Testis (tissue), 2 donors: Measurements from ENCODE around the gene CDK13.

ENCODE experiments used
- POLR2A ChIP-seq: fragments of 450-650 bp; IDR thresholded peaks from one replicate; pipeline ENCODE4 v1.6.1; 2017; ENCODE audit warnings: antibody characterized with exemption, mild to moderate bottlenecking, moderate library complexity
- TF ChIP-seq, protein P1 (sequence below), 3 experiments: fragments of 450-650 bp in 2 of 3; fragments of 200-600 bp in 1 of 3; sonication (generic) in 1 of 3; IDR thresholded peaks; one replicate each; pipeline ENCODE4 v1.5.1; 2016 to 2019; ENCODE audit warnings: antibody characterized with exemption in 3 of 3, mild to moderate bottlenecking in 2 of 3, moderate library complexity in 1 of 3

- TF ChIP-seq, protein P1, sequence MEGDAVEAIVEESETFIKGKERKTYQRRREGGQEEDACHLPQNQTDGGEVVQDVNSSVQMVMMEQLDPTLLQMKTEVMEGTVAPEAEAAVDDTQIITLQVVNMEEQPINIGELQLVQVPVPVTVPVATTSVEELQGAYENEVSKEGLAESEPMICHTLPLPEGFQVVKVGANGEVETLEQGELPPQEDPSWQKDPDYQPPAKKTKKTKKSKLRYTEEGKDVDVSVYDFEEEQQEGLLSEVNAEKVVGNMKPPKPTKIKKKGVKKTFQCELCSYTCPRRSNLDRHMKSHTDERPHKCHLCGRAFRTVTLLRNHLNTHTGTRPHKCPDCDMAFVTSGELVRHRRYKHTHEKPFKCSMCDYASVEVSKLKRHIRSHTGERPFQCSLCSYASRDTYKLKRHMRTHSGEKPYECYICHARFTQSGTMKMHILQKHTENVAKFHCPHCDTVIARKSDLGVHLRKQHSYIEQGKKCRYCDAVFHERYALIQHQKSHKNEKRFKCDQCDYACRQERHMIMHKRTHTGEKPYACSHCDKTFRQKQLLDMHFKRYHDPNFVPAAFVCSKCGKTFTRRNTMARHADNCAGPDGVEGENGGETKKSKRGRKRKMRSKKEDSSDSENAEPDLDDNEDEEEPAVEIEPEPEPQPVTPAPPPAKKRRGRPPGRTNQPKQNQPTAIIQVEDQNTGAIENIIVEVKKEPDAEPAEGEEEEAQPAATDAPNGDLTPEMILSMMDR (IDR thresholded peaks at IDR 0.05), result no peak
- no peak for TF ChIP-seq POLR2A
These were observed 69.5 kb downstream of the CDK13 start for GRCh38 chr7:40019558-40019957.
